HEK293 (cell line): Measurements from ENCODE around the gene CDC14B.

Source experiments
- CTCF ChIA-PET: fragments of 350-600 bp; formaldehyde crosslinking; extraction: SDS; loops from one replicate; lab custom pipeline; 2021; ENCODE audit warnings: antibody characterized with exemption; lab: Yijun Ruan, JAX
- POLR2A ChIA-PET: fragments of 300-600 bp; formaldehyde crosslinking; extraction: SDS; loops from one replicate; lab custom pipeline; 2020; ENCODE audit warnings: antibody characterized with exemption, inconsistent platforms; lab: Yijun Ruan, JAX
- H3K27ac ChIP-seq: fragments of 200-500 bp; sonication (Bioruptor generic); 2 replicates; pipeline ENCODE4 v1.5.1; 2014; ENCODE audit warnings: low read depth, low read length, control low read depth, inconsistent platforms; ENCODE audit errors: extremely low read depth
- H3K36me3 ChIP-seq, 2 experiments: fragments of 200-500 bp in 1 of 2; sonication (Bioruptor generic) in 1 of 2; 1 replicate in 1 of 2; 2 replicates in 1 of 2; pipeline ENCODE4 v1.5.1; 2014 to 2017; ENCODE audit warnings: inconsistent platforms in 2 of 2, low read length in 2 of 2; ENCODE audit not compliant: control insufficient read depth in 2 of 2, insufficient read depth in 1 of 2
- H3K4me1 ChIP-seq: fragments of 200-500 bp; sonication (Bioruptor generic); 2 replicates; pipeline ENCODE4 v1.5.1; 2014; ENCODE audit warnings: mild to moderate bottlenecking, low read length, inconsistent platforms; ENCODE audit not compliant: control insufficient read depth, insufficient read depth
- H3K4me3 ChIP-seq: 2 replicates; pipeline ENCODE4 v1.5.1; 2011; ENCODE audit warnings: low read depth, mild to moderate bottlenecking, control low read depth, low read length, moderate library complexity
- H3K9me3 ChIP-seq: fragments of 200-500 bp; sonication (Bioruptor generic); 2 replicates; pipeline ENCODE4 v1.5.1; 2014; ENCODE audit warnings: low read depth, low read length, inconsistent platforms; ENCODE audit not compliant: control insufficient read depth, insufficient read depth
- IKZF3 ChIP-seq: fragments of 450-650 bp; IDR thresholded peaks from 2 replicates; pipeline ENCODE4 v1.5.0; 2018; ENCODE audit warnings: missing biosample characterization, mild to moderate bottlenecking, missing genetic modification characterization, moderate library complexity
- MZF1 ChIP-seq: fragments of 450-650 bp; formaldehyde crosslinking; IDR thresholded peaks from 2 replicates; pipeline ENCODE4 v1.5.1; 2017; ENCODE audit warnings: missing biosample characterization, missing genetic modification characterization, borderline replicate concordance
- ZNF112 ChIP-seq: fragments of 450-650 bp; formaldehyde crosslinking; IDR thresholded peaks from 2 replicates; pipeline ENCODE4 v1.5.0; 2017; ENCODE audit warnings: missing biosample characterization, missing genetic modification characterization
- ZNF16 ChIP-seq: fragments of 450-650 bp; formaldehyde crosslinking; IDR thresholded peaks from 2 replicates; pipeline ENCODE4 v1.5.1; 2016; ENCODE audit warnings: low read depth, missing biosample characterization, missing genetic modification characterization
- ZNF266 ChIP-seq: fragments of 450-650 bp; formaldehyde crosslinking; IDR thresholded peaks from 2 replicates; pipeline ENCODE4 v1.5.1; 2016; ENCODE audit warnings: missing biosample characterization, missing genetic modification characterization, low read depth
- ZNF274 ChIP-seq, 2 experiments: fragments of 200-500 bp in 1 of 2; fragments of 450-650 bp in 1 of 2; sonication (Bioruptor generic) in 1 of 2; formaldehyde crosslinking in 1 of 2; IDR thresholded peaks; 2 replicates each; pipeline versions ENCODE4 v1.5.1 to v1.6.1; 2014 to 2016; ENCODE audit warnings: borderline replicate concordance in 1 of 2, inconsistent platforms in 1 of 2, low read length in 1 of 2, missing biosample characterization in 1 of 2, missing genetic modification characterization in 1 of 2
- ZNF423 ChIP-seq: fragments of 450-650 bp; formaldehyde crosslinking; IDR thresholded peaks from 2 replicates; pipeline ENCODE4 v1.5.1; 2016; ENCODE audit warnings: missing biosample characterization, missing genetic modification characterization
- ZNF449 ChIP-seq: fragments of 450-650 bp; formaldehyde crosslinking; IDR thresholded peaks from 2 replicates; pipeline ENCODE4 v1.5.1; 2017; ENCODE audit warnings: missing biosample characterization, mild to moderate bottlenecking, missing genetic modification characterization, moderate library complexity
- ZNF600 ChIP-seq: fragments of 450-650 bp; formaldehyde crosslinking; IDR thresholded peaks from 2 replicates; pipeline ENCODE4 v1.5.1; 2016; ENCODE audit warnings: missing biosample characterization, missing genetic modification characterization
- ZNF621 ChIP-seq: fragments of 450-650 bp; formaldehyde crosslinking; IDR thresholded peaks from 2 replicates; pipeline ENCODE4 v1.5.1; 2017; ENCODE audit warnings: missing biosample characterization, missing genetic modification characterization
- ZNF792 ChIP-seq: fragments of 450-650 bp; formaldehyde crosslinking; IDR thresholded peaks from 2 replicates; pipeline ENCODE4 v1.5.1; 2016; ENCODE audit warnings: missing biosample characterization, missing genetic modification characterization
- ZNF837 ChIP-seq: fragments of 450-650 bp; formaldehyde crosslinking; IDR thresholded peaks from 2 replicates; pipeline ENCODE4 v1.5.1; 2016; ENCODE audit warnings: missing biosample characterization, missing genetic modification characterization
- ZSCAN5A ChIP-seq: fragments of 450-650 bp; formaldehyde crosslinking; IDR thresholded peaks from 2 replicates; pipeline ENCODE4 v1.5.1; 2016; ENCODE audit warnings: missing biosample characterization, missing genetic modification characterization
- TF ChIP-seq, protein P1 (sequence below): fragments of 450-650 bp; formaldehyde crosslinking; IDR thresholded peaks from 2 replicates; pipeline ENCODE4 v1.5.1; 2016; ENCODE audit warnings: missing biosample characterization, missing genetic modification characterization
- TF ChIP-seq, protein P2 (sequence below): fragments of 450-650 bp; formaldehyde crosslinking; conservative IDR thresholded peaks from 2 replicates; pipeline ENCODE4 v1.5.1; 2016; ENCODE audit warnings: low read depth, missing biosample characterization, missing genetic modification characterization

The CDC14B gene

DNA sequence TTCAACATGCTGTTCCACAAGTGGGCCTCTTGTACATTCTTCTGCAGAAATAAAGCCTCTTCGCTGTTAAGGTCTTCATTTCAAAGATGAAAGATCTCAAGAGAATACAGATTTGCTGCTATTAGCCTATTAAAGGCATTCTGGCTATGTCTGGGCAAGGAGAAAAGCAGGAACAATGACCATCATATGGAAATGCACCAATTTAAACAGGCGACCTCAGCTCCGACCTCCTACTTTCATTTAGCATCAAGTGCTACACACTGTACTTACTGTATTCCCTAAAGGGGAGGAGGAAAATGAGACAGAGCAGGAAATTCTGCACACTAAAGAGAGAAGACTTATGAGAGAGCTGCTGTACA lies 104.9 kb downstream of the CDC14B start:
- ChIA-PET POLR2A (no interaction called here), CTCF (interaction anchor here (1.1 kb wide), 1 partner anchor 45 kb away, joined by 3 read pairs; no protein-coding TSS in a partner anchor)
- TF ChIP-seq ZNF266 (tag by site-specific recombination) (no peak), ZNF423 (tag by site-specific recombination) (no peak), ZNF112 (tag by site-specific recombination) (no peak), ZNF600 (no peak), ZSCAN5A (tag by site-specific recombination) (no peak), MZF1 (no peak), IKZF3 (tag by site-specific recombination) (no peak), ZNF792 (tag by site-specific recombination) (no peak), ZNF837 (tag by site-specific recombination) (no peak), ZNF449 (tag by site-specific recombination) (no peak), ZNF274 (IDR thresholded peaks at IDR 0.05; ENCODE audit: low read length) (no peak), ZNF274 (tag by site-specific recombination; IDR thresholded peaks at IDR 0.05; ENCODE audit: borderline replicate concordance) (no peak), ZNF621 (tag by site-specific recombination) (no peak), ZNF16 (tag by site-specific recombination) (no peak)
- TF ChIP-seq, protein P1, sequence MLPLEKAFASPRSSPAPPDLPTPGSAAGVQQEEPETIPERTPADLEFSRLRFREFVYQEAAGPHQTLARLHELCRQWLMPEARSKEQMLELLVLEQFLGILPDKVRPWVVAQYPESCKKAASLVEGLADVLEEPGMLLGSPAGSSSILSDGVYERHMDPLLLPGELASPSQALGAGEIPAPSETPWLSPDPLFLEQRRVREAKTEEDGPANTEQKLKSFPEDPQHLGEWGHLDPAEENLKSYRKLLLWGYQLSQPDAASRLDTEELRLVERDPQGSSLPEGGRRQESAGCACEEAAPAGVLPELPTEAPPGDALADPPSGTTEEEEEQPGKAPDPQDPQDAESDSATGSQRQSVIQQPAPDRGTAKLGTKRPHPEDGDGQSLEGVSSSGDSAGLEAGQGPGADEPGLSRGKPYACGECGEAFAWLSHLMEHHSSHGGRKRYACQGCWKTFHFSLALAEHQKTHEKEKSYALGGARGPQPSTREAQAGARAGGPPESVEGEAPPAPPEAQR (tag by site-specific recombination), result no peak
- TF ChIP-seq, protein P2, sequence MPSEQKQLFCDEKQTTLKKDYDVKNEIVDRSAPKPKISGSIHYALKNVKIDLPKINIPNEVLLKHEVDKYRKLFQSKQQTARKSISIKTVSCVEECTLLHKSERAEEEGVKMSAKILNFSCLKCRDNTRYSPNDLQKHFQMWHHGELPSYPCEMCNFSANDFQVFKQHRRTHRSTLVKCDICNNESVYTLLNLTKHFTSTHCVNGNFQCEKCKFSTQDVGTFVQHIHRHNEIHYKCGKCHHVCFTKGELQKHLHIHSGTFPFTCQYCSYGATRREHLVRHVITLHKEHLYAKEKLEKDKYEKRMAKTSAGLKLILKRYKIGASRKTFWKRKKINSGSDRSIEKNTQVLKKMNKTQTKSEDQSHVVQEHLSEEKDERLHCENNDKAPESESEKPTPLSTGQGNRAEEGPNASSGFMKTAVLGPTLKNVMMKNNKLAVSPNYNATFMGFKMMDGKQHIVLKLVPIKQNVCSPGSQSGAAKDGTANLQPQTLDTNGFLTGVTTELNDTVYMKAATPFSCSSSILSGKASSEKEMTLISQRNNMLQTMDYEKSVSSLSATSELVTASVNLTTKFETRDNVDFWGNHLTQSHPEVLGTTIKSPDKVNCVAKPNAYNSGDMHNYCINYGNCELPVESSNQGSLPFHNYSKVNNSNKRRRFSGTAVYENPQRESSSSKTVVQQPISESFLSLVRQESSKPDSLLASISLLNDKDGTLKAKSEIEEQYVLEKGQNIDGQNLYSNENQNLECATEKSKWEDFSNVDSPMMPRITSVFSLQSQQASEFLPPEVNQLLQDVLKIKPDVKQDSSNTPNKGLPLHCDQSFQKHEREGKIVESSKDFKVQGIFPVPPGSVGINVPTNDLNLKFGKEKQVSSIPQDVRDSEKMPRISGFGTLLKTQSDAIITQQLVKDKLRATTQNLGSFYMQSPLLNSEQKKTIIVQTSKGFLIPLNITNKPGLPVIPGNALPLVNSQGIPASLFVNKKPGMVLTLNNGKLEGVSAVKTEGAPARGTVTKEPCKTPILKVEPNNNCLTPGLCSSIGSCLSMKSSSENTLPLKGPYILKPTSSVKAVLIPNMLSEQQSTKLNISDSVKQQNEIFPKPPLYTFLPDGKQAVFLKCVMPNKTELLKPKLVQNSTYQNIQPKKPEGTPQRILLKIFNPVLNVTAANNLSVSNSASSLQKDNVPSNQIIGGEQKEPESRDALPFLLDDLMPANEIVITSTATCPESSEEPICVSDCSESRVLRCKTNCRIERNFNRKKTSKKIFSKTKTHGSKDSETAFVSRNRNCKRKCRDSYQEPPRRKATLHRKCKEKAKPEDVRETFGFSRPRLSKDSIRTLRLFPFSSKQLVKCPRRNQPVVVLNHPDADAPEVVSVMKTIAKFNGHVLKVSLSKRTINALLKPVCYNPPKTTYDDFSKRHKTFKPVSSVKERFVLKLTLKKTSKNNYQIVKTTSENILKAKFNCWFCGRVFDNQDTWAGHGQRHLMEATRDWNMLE (tag by site-specific recombination), result no peak
- peaks cover 0 to 28% of the 10 kb centered on the region in 2 experiments; a peak in 2 of 3 replicates for H3K36me3 ChIP-seq
- H3K9me3 ChIP-seq, result no peaks in the 10 kb centered on the region
- H3K27ac ChIP-seq, result no peak overlapping the region
- no peaks in the 10 kb centered on the region for H3K4me1 ChIP-seq
- H3K4me3 ChIP-seq, result no peak overlapping the region
